MM.1S (cell line): ENCODE results near the gene MACROD2.

Source experiments
- DNase-seq: peaks from one replicate; pipeline ENCODE4 v3.0.0-alpha.2; 2015
- H2AFZ ChIP-seq: fragments of 300-600 bp; sonication (generic); 2 replicates; pipeline ENCODE4 v1.6.0; 2016; ENCODE audit warnings: antibody characterized with exemption, low read length
- H3F3A ChIP-seq: fragments of 300-600 bp; sonication (generic); 2 replicates; pipeline ENCODE4 v1.6.1; 2016; ENCODE audit warnings: mild to moderate bottlenecking, antibody characterized with exemption, low read length, moderate library complexity, mixed read lengths; ENCODE audit not compliant: insufficient read depth
- H3K27ac ChIP-seq: fragments of 300-600 bp; sonication (generic); 2 replicates; pipeline ENCODE4 v1.5.1; 2016; ENCODE audit warnings: mild to moderate bottlenecking, low read length
- H3K27me3 ChIP-seq: fragments of 300-600 bp; sonication (generic); replicated peaks from 2 replicates; pipeline ENCODE4 v1.6.0; 2016; ENCODE audit warnings: low read length; ENCODE audit not compliant: insufficient read depth
- H3K36me3 ChIP-seq: fragments of 300-600 bp; sonication (generic); replicated peaks from 2 replicates; pipeline ENCODE4 v1.6.1; 2016; ENCODE audit warnings: mild to moderate bottlenecking, low read length, mixed read lengths; ENCODE audit not compliant: insufficient read depth
- H3K4me1 ChIP-seq: fragments of 300-600 bp; sonication (generic); 2 replicates; pipeline ENCODE4 v1.6.1; 2016; ENCODE audit warnings: low read length, mixed read lengths
- H3K4me2 ChIP-seq: fragments of 300-600 bp; sonication (generic); 2 replicates; pipeline ENCODE4 v1.6.0; 2016; ENCODE audit warnings: low read depth, low read length
- H3K4me3 ChIP-seq: fragments of 300-600 bp; sonication (generic); 2 replicates; pipeline ENCODE4 v1.5.1; 2016; ENCODE audit warnings: low read length, mixed read lengths
- H3K79me2 ChIP-seq: fragments of 300-600 bp; sonication (generic); 2 replicates; pipeline ENCODE4 v1.6.1; 2016; ENCODE audit warnings: mixed run types, low read length, mixed read lengths
- H3K9ac ChIP-seq: fragments of 300-600 bp; sonication (generic); 2 replicates; pipeline ENCODE4 v1.6.1; 2016; ENCODE audit warnings: low read length, mixed read lengths
- H3K9me2 ChIP-seq: fragments of 300-600 bp; sonication (generic); replicated peaks from 2 replicates; pipeline ENCODE4 v1.6.1; 2016; ENCODE audit warnings: mild to moderate bottlenecking, low read length, mixed read lengths; ENCODE audit not compliant: insufficient read depth
- H3K9me3 ChIP-seq: fragments of 300-600 bp; sonication (generic); replicated peaks from 2 replicates; pipeline ENCODE4 v1.6.1; 2016; ENCODE audit warnings: mild to moderate bottlenecking, low read length, mixed read lengths; ENCODE audit not compliant: insufficient read depth
- H4K20me1 ChIP-seq: fragments of 300-600 bp; sonication (generic); 2 replicates; pipeline ENCODE4 v1.6.1; 2016; ENCODE audit warnings: mild to moderate bottlenecking, low read length, moderate library complexity, mixed read lengths; ENCODE audit not compliant: insufficient read depth
- CTCF ChIP-seq: fragments of 300-600 bp; sonication (generic); IDR thresholded peaks from 2 replicates; pipeline ENCODE4 v1.5.1; 2016; ENCODE audit warnings: antibody characterized with exemption, low read length, mixed read lengths
- EZH2 ChIP-seq: fragments of 300-600 bp; sonication (generic); optimal IDR thresholded peaks from 2 replicates; pipeline ENCODE3; 2017; ENCODE audit warnings: low read depth, mild to moderate bottlenecking, antibody characterized with exemption, low read length, mixed read lengths
- EZH2phosphoT487 ChIP-seq: fragments of 300-600 bp; sonication (generic); IDR thresholded peaks from 2 replicates; pipeline ENCODE4 v1.6.1; 2018; ENCODE audit warnings: antibody characterized with exemption, low read length

Gene MACROD2

GRCh38 chr20:15364781-15365180 is 1369.5 kb downstream of the MACROD2 start:
- no peaks in the 10 kb centered on the region for H3F3A ChIP-seq
- no peak overlapping the region for H3K27ac ChIP-seq
- H3K9me3 ChIP-seq = no peaks in the 10 kb centered on the region
- H3K4me1 ChIP-seq = no peaks in the 10 kb centered on the region
- no peaks in the 10 kb centered on the region for H3K27me3 ChIP-seq
- no peaks in the 10 kb centered on the region for H3K36me3 ChIP-seq
- H3K4me2 ChIP-seq = no peak overlapping the region
- H3K4me3 ChIP-seq = no peak overlapping the region
- no peak overlapping the region for H2AFZ ChIP-seq
- H3K79me2 ChIP-seq = no peaks in the 10 kb centered on the region
- no peak for DNase-seq
- TF ChIP-seq EZH2 (no peak), CTCF (no peak), EZH2phosphoT487 (no peak)
- no peaks in the 10 kb centered on the region for H4K20me1 ChIP-seq
- no peak overlapping the region for H3K9ac ChIP-seq
- H3K9me2 ChIP-seq = no peaks in the 10 kb centered on the region

- Histone ChIP-seq H2AFZ (no peak overlapping the region), H3K4me1 (no peaks in the 10 kb centered on the region), H3K9me2 (no peaks in the 10 kb centered on the region), H3K36me3 (no peaks in the 10 kb centered on the region), H3K4me2 (no peak overlapping the region), H3K4me3 (no peak overlapping the region), H3K9me3 (no peaks in the 10 kb centered on the region), H3K79me2 (no peaks in the 10 kb centered on the region), H3K27ac (no peak overlapping the region), H3F3A (no peaks in the 10 kb centered on the region), H3K27me3 (no peaks in the 10 kb centered on the region), H3K9ac (no peak overlapping the region), H4K20me1 (no peaks in the 10 kb centered on the region)
- no peak for DNase-seq
- TF ChIP-seq EZH2 = no peak
- no peak for TF ChIP-seq EZH2phosphoT487
- no peak for TF ChIP-seq CTCF
Measured at GRCh38 chr20:15370370-15370769, 1375.1 kb downstream of the MACROD2 start.

GRCh38 chr20:15374682-15375081 is 1379.4 kb downstream of the MACROD2 start:
- Histone ChIP-seq H3K36me3 (no peaks in the 10 kb centered on the region), H4K20me1 (no peaks in the 10 kb centered on the region), H3K27me3 (no peaks in the 10 kb centered on the region), H3K9ac (no peak overlapping the region), H3K27ac (no peak overlapping the region), H3K9me2 (no peaks in the 10 kb centered on the region), H3K4me3 (no peak overlapping the region), H3F3A (no peaks in the 10 kb centered on the region), H3K4me2 (no peak overlapping the region), H3K79me2 (no peaks in the 10 kb centered on the region), H3K9me3 (no peaks in the 10 kb centered on the region), H3K4me1 (no peaks in the 10 kb centered on the region), H2AFZ (no peak overlapping the region)
- TF ChIP-seq EZH2phosphoT487 = no peak
- TF ChIP-seq EZH2 = no peak
- no peak for TF ChIP-seq CTCF
- no peak for DNase-seq
